Measurements from ENCODE around the gene PRR12. TPM values are rescaled to one million over a fixed set of nuclear protein-coding genes. Genes with fewer than 3 reads are reported as not detected.

PRR12 gene
- total RNA-seq, 4 donors from 2014 or later, result 4.6 to 15.4 (median 6.2) TPM

DNA sequence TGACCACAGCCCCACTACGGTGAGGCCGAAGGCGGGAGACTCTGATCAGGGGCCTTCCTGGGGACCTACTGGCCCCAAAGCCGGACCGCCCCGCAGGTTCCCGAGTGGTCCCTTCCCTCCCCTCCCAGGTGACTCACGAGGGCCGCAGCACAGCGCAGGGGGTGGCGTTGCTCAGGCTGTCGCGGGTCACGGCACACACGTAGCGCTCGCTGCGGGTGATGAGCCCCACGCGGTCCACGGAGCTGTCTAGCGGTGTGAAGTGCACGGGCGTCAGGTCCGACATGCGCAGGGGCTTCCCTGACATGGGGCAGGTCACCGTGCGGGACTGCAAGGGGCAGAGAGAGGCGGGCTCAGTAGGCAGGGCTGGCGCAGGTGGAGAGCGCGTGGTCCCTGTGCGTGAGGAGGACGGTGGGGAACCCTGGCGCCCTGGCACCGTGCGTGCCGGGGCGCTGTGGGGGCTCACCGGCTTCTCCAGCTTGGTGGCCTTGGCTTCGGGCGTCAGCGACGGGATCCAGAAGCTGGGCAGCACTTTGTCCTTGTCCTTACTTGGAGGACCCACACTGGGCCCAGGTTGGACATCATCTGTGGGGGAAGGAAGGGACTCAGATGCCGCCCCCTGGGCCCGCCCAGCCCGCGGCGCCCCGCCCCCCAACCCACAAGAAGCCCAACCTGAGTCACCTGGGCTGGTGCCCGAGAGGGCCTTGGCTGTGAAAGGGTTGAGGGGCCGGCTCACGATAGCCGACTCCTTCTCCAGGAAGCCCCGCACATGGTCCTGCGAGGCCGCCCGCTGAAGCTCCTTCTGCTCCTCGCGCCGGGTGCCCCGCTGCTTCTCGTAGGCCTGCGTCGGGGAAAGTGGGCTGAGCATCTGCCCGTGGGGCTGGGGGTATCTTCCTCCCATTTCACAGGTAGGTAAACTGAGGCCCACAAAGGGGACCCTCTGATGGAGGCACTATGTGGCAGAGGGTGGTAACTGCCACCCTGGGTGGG lies 34.3 kb upstream of the PRR12 start:
- TF ChIP-seq, protein P1, sequence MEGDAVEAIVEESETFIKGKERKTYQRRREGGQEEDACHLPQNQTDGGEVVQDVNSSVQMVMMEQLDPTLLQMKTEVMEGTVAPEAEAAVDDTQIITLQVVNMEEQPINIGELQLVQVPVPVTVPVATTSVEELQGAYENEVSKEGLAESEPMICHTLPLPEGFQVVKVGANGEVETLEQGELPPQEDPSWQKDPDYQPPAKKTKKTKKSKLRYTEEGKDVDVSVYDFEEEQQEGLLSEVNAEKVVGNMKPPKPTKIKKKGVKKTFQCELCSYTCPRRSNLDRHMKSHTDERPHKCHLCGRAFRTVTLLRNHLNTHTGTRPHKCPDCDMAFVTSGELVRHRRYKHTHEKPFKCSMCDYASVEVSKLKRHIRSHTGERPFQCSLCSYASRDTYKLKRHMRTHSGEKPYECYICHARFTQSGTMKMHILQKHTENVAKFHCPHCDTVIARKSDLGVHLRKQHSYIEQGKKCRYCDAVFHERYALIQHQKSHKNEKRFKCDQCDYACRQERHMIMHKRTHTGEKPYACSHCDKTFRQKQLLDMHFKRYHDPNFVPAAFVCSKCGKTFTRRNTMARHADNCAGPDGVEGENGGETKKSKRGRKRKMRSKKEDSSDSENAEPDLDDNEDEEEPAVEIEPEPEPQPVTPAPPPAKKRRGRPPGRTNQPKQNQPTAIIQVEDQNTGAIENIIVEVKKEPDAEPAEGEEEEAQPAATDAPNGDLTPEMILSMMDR (IDR thresholded peaks at IDR 0.05; ENCODE audit: low read depth), result no peak

DNA sequence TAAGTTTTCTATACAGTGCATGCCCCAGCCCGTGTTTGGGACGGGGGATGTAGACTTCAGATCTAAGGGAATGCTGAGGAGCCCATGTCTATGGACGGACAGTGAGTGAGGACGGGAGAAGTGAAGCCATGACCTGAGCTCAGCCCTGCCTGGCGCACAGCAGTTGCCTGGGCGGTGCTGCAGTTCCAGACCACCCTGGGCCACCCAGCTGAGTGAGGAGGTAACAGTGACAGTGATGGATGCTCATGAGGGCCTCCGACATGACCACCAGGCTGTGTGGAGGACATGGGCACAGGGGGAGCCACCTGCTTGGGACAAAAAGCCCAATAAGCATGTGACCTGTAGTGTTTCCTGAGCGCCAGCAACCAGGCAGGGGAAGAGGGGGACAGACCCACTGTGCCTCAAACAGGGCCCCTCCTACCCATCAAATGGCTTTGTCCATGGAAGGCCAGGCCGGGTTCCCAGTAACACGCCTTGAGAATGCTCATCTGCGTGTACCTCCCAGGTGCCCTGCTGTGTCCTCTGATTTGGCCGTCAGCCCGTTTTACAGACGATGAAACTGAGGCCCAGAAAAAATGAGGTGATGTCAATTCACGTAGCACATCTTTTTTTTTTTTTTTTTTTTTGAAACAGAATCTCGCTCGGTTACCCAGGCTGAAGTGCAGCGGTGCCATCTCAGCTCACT lies 33.2 kb upstream of the PRR12 start:
- TF ChIP-seq, protein P1 (IDR thresholded peaks at IDR 0.05; ENCODE audit: low read depth), result no peak

DNA sequence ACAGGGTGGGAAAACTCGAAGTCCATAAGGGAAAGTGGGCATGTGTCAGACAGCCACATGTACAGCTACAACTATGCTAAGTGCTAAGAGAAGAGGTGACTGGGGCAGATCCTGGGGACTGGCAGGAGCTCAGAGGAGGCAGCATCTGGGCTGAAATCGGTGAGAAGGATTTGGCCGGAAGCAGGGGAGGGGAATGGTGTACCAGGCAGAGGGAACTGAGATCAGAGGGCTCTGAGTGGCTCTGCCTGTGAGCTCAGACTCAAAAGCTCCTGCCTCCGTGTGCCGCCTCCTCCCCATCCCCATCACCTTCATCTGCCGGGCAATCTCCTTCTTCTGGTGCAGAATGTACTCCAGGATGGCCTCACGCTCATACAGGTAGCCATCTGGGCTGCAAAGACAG lies 32.4 kb upstream of the PRR12 start:
- TF ChIP-seq, protein P1 (IDR thresholded peaks at IDR 0.05; ENCODE audit: low read depth), result no peak

DNA sequence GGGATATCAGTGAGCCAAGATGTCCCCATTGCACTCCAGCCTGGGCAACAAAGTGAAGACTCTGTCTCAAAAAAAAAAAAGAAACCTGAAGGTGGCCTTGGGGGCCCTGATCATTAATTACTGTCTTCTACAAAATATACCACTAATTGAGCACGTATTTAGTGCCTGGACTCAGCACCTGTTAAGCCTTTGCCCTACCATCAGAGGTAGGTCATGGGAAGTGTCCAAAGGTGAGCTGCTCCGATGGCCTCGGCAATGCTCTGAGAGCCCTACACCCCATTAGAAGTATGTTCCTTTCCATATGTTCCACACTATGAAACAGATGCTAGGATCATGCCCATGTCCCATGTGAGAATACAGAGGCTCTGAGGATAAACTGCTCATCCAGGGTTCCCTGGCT lies 31.5 kb upstream of the PRR12 start:
- TF ChIP-seq, protein P1 (IDR thresholded peaks at IDR 0.05; ENCODE audit: low read depth), result no peak

DNA sequence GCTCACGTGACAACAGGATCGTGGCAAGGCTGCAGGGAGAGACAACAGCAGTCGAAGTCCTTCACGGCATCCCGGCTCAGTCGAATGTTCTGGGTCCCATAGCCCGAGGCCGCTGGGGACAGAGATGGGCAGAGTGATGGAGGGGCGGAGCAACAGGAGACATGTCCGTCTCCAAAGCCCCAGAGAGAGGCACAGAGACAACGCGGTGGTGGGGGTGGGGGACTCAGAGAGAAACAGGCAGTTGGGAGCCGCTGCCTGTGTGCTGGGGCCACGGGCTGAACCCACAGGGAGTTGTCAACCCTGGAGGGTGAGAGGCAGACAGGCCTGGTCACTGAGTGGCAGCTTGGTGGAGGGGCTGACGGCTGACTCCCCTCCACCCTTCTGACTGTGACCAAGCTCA lies 31.1 kb upstream of the PRR12 start:
- TF ChIP-seq, protein P1 (IDR thresholded peaks at IDR 0.05; ENCODE audit: low read depth), result no peak

DNA sequence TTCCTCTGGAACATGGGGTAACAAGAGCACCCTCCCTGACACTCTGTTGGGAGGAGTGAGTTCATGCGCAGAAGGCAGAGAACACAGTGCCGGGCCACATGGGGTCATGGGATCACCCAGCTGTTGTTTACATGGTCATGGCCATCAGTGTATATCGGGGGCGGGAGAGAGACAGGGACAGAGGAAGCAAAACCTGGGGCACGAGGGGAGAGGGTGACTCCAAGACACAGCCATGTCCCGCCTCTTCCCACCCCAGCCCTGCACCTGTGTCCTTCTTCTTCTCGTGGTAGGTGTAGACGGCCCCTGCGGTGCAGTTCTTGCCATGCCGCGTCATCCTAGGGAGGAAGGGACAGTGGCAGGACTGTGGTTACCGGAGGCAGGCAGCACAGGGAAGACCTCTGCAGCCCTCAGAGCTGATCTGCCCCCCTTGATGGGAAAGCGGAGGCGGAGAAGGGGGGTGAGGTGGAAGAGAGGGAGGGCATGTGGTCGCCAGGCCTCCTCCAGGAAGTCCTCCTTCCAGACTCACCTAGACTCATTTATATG lies 30.6 kb upstream of the PRR12 start:
- TF ChIP-seq, protein P1 (IDR thresholded peaks at IDR 0.05; ENCODE audit: low read depth), result no peak

DNA sequence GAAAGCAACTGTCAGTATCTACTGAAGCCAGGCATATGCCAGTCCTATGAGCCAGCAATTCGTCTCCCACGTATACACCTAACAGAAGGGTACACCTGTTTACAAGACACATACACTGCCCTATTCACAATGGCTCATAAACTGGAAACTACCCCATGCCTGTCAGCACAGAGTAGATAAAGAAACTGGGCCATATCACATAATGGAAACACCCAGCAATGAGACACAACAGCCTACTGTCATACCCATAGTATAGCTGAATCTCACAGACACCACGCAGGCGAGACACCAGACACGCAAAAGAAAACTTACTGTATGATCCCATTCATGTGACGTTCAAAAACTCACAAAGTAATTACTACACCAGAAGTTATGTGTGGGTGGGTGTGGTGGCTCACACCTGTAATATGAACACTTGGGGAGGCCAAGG lies 26.4 kb upstream of the PRR12 start:
- TF ChIP-seq, protein P1 (IDR thresholded peaks at IDR 0.05; ENCODE audit: low read depth), result no peak

All from subcutaneous adipose tissue (tissue), 4 donors.